H1 (cell line): ENCODE data around the gene EHHADH. TPM values are rescaled to one million over a fixed set of nuclear protein-coding genes. Genes with fewer than 3 reads are reported as not detected.
A peak's percentile ranks its signal among the peaks of the same experiment; 100 is the strongest.

Experiments used
- CTCF ChIA-PET: fragments of 300-600 bp; sonication (Branson Sonifier 250); formaldehyde crosslinking; loops from one replicate; lab custom pipeline; 2021; ENCODE audit not compliant: partially characterized antibody; lab: Charles Lee
- POLR2A ChIA-PET: fragments of 300-600 bp; sonication (Branson Sonifier 250); formaldehyde crosslinking; loops from one replicate; lab custom pipeline; 2021; ENCODE audit warnings: inconsistent platforms; ENCODE audit not compliant: partially characterized antibody; lab: Charles Lee
- DNase-seq, 2 experiments: peaks; one replicate each; pipeline versions ENCODE4 v3.0.0 to v3.0.0-alpha.2; 2010 to 2022; ENCODE audit warnings: low spot score in 2 of 2, low read depth in 1 of 2, mixed read lengths in 1 of 2
- FAIRE-seq: peaks from 2 replicates; lab custom pipeline; 2011; peaks lifted over from hg19 to GRCh38; lab: Jason Lieb, UNC
- H2AFZ ChIP-seq: 2 replicates; pipeline ENCODE4 v1.8.1; 2012; ENCODE audit warnings: low read length, inconsistent platforms
- H2AK5ac ChIP-seq: 2 replicates; pipeline ENCODE4 v1.6.1; 2013; ENCODE audit warnings: low read depth, low read length
- H2BK120ac ChIP-seq: replicated peaks from 2 replicates; pipeline ENCODE3; 2013; ENCODE audit warnings: low read depth, low read length, inconsistent platforms
- H2BK12ac ChIP-seq: 2 replicates; pipeline ENCODE4 v1.6.1; 2013; ENCODE audit warnings: low read depth, low read length
- H2BK15ac ChIP-seq: 2 replicates; pipeline ENCODE4 v1.6.1; 2013; ENCODE audit warnings: low read length
- H2BK20ac ChIP-seq: 2 replicates; pipeline ENCODE4 v1.6.1; 2013; ENCODE audit warnings: low read length
- H2BK5ac ChIP-seq: 2 replicates; pipeline ENCODE4 v1.6.1; 2013; ENCODE audit warnings: low read depth, low read length
- H3K14ac ChIP-seq: 2 replicates; pipeline ENCODE4 v1.6.1; 2013; ENCODE audit warnings: inconsistent platforms; ENCODE audit not compliant: insufficient read length
- H3K18ac ChIP-seq: 2 replicates; pipeline ENCODE4 v1.6.1; 2013; ENCODE audit warnings: low read length; ENCODE audit errors: extremely low read depth
- H3K23ac ChIP-seq: 2 replicates; pipeline ENCODE4 v1.6.1; 2013; ENCODE audit warnings: inconsistent platforms; ENCODE audit not compliant: insufficient read length
- H3K23me2 ChIP-seq: 2 replicates; pipeline ENCODE4 v1.6.1; 2013; ENCODE audit warnings: low read depth, low read length
- H3K27ac ChIP-seq: 2 replicates; pipeline ENCODE4 v1.6.1; 2011; ENCODE audit warnings: low read depth, low read length, inconsistent platforms
- H3K27me3 ChIP-seq, 4 experiments: replicated peaks in 1 of 4; 1 replicate in 1 of 4; 2 replicates in 3 of 4; pipeline versions ENCODE4 v1.6.1 to v1.8.1; 2011 to 2013; ENCODE audit warnings: low read length in 3 of 4, mild to moderate bottlenecking in 3 of 4, inconsistent platforms in 2 of 4, mixed read lengths in 2 of 4, moderate library complexity in 1 of 4; ENCODE audit not compliant: control insufficient read depth in 3 of 4, insufficient read depth in 3 of 4; ENCODE audit errors: extremely low read depth in 1 of 4
- H3K36me3 ChIP-seq, 4 experiments: 2 replicates each; pipeline versions ENCODE4 v1.6.1 to v1.8.1; 2011 to 2013; ENCODE audit warnings: mild to moderate bottlenecking in 4 of 4, low read length in 3 of 4, moderate library complexity in 2 of 4, control low read depth in 1 of 4, inconsistent platforms in 1 of 4; ENCODE audit not compliant: insufficient read depth in 4 of 4, control insufficient read depth in 2 of 4
- H3K4ac ChIP-seq: replicated peaks from 2 replicates; pipeline ENCODE3; 2013; ENCODE audit warnings: low read length, low read depth, mixed read lengths, inconsistent platforms; ENCODE audit not compliant: insufficient read length
- H3K4me1 ChIP-seq, 4 experiments: replicated peaks in 1 of 4; 1 replicate in 1 of 4; 2 replicates in 3 of 4; pipeline versions ENCODE4 v1.6.1 to v1.8.1; 2011 to 2013; ENCODE audit warnings: low read length in 3 of 4, inconsistent platforms in 2 of 4, mixed read lengths in 1 of 4; ENCODE audit not compliant: insufficient read depth in 4 of 4, control insufficient read depth in 3 of 4
- H3K4me2 ChIP-seq, 2 experiments: 2 replicates each; pipeline versions ENCODE4 v1.6.1 to v1.8.1; 2011 to 2013; ENCODE audit warnings: low read depth in 2 of 2, low read length in 2 of 2, control low read depth in 1 of 2, inconsistent platforms in 1 of 2, mild to moderate bottlenecking in 1 of 2; ENCODE audit not compliant: insufficient read depth in 1 of 2
- H3K4me3 ChIP-seq, 4 experiments: fragments of 200-600, 300-600 bp in 1 of 4; sonication (generic), shearing (Covaris generic), sonication (Bioruptor Twin) in 1 of 4; 2 replicates each; pipeline versions ENCODE4 v1.5.1 to v1.8.1; 2011 to 2016; ENCODE audit warnings: low read length in 4 of 4, low read depth in 3 of 4, control low read depth in 2 of 4, inconsistent platforms in 2 of 4, mild to moderate bottlenecking in 2 of 4, mixed read lengths in 1 of 4, moderate library complexity in 1 of 4; ENCODE audit not compliant: insufficient read depth in 2 of 4; ENCODE audit errors: extremely low read depth in 1 of 4
- H3K56ac ChIP-seq: replicated peaks from 2 replicates; pipeline ENCODE3; 2013; ENCODE audit warnings: low read depth, mild to moderate bottlenecking, mixed read lengths, low read length, inconsistent platforms; ENCODE audit not compliant: insufficient read length
- H3K79me1 ChIP-seq: 2 replicates; pipeline ENCODE4 v1.6.1; 2013; ENCODE audit warnings: low read depth, low read length, control low read depth
- H3K79me2 ChIP-seq, 2 experiments: 2 replicates each; pipeline versions ENCODE4 v1.6.1 to v1.8.1; 2012 to 2013; ENCODE audit warnings: low read length in 2 of 2, mild to moderate bottlenecking in 2 of 2, inconsistent platforms in 1 of 2; ENCODE audit not compliant: insufficient read depth in 2 of 2, control insufficient read depth in 1 of 2
- H3K9ac ChIP-seq, 4 experiments: replicated peaks in 1 of 4; 1 replicate in 1 of 4; 2 replicates in 3 of 4; pipeline versions ENCODE4 v1.6.1 to v1.8.1; 2011 to 2013; ENCODE audit warnings: low read depth in 3 of 4, low read length in 3 of 4, control low read depth in 2 of 4, mild to moderate bottlenecking in 2 of 4, moderate library complexity in 2 of 4, inconsistent platforms in 1 of 4; ENCODE audit errors: extremely low read depth in 1 of 4
- H3K9me3 ChIP-seq, 2 experiments: 2 replicates each; pipeline versions ENCODE4 v1.6.1 to v1.8.1; 2012 to 2013; ENCODE audit warnings: mild to moderate bottlenecking in 2 of 2, moderate library complexity in 2 of 2, control low read depth in 1 of 2, inconsistent platforms in 1 of 2, low read depth in 1 of 2, low read length in 1 of 2, mixed read lengths in 1 of 2; ENCODE audit not compliant: insufficient read depth in 2 of 2
- H4K20me1 ChIP-seq, 2 experiments: replicated peaks in 1 of 2; 2 replicates each; pipeline versions ENCODE3 to v1.8.1; 2011 to 2013; ENCODE audit warnings: inconsistent platforms in 2 of 2, low read length in 2 of 2, mild to moderate bottlenecking in 1 of 2; ENCODE audit not compliant: insufficient read depth in 2 of 2, control insufficient read depth in 1 of 2
- H4K5ac ChIP-seq: 2 replicates; pipeline ENCODE4 v1.6.1; 2013; ENCODE audit warnings: low read length, low read depth, mixed read lengths, inconsistent platforms; ENCODE audit not compliant: insufficient read length
- H4K8ac ChIP-seq: 2 replicates; pipeline ENCODE4 v1.8.0; 2013; ENCODE audit warnings: mild to moderate bottlenecking, moderate library complexity, low read length, inconsistent platforms; ENCODE audit not compliant: insufficient read depth; ENCODE audit errors: extremely low read depth
- H4K91ac ChIP-seq: replicated peaks from 2 replicates; pipeline ENCODE3; 2013; ENCODE audit warnings: low read length, mixed read lengths, inconsistent platforms; ENCODE audit not compliant: insufficient read length
- ASH2L ChIP-seq: fragments of 200-600, 300-600 bp; sonication (generic); IDR thresholded peaks from one replicate; pipeline ENCODE4 v1.7.1; 2017; ENCODE audit warnings: low read length
- CBX8 ChIP-seq: fragments of 300-800, 300-1000 bp; sonication (generic); IDR thresholded peaks from 2 replicates; pipeline ENCODE4 v1.7.1; 2016; ENCODE audit warnings: low read depth, low read length, borderline replicate concordance
- EGR1 ChIP-seq: IDR thresholded peaks from 2 replicates; pipeline ENCODE4 v1.6.1; 2011; ENCODE audit warnings: low read depth, low read length, borderline replicate concordance
- JUN ChIP-seq: IDR thresholded peaks from 2 replicates; pipeline ENCODE4 v1.6.1; 2011; ENCODE audit warnings: low read depth, mild to moderate bottlenecking, improper control_type of control experiment, low read length
- RAD21 ChIP-seq, 2 experiments: IDR thresholded peaks in 1 of 2; conservative IDR thresholded peaks in 1 of 2; 2 replicates each; pipeline ENCODE4 v1.6.1; 2011; ENCODE audit warnings: low read depth in 2 of 2, low read length in 2 of 2, improper control_type of control experiment in 1 of 2, inconsistent platforms in 1 of 2, mild to moderate bottlenecking in 1 of 2, moderate library complexity in 1 of 2
- RBBP5 ChIP-seq: IDR thresholded peaks from 2 replicates; pipeline ENCODE4 v1.7.1; 2012; ENCODE audit warnings: low read depth, mild to moderate bottlenecking, inconsistent platforms, low read length, moderate library complexity, borderline replicate concordance
- TAF1 ChIP-seq: IDR thresholded peaks from 2 replicates; pipeline ENCODE4 v1.6.1; 2011; ENCODE audit warnings: mild to moderate bottlenecking, low read depth, low read length
- TBP ChIP-seq: IDR thresholded peaks from 2 replicates; pipeline ENCODE4 v1.6.1; 2011; ENCODE audit warnings: low read depth, low read length, improper control_type of control experiment
- WGBS, 2 experiments: shearing (Covaris generic) in 1 of 2; methylation state at CpG; one replicate each; pipeline versions ENCODE4 v1.1.6 to v1.1.7; 2013 to 2015; ENCODE audit warnings: low lambda C conversion rate in 2 of 2, mixed read lengths in 2 of 2, inconsistent platforms in 1 of 2, low coverage in 1 of 2, missing lambda C conversion rate in 1 of 2; ENCODE audit not compliant: insufficient replicate concordance in 2 of 2, insufficient coverage in 1 of 2, insufficient read length in 1 of 2; ENCODE audit errors: extremely low coverage in 1 of 2, missing lambda C conversion rate in 1 of 2; 5-methylcytosine and 5-hydroxymethylcytosine counted together
- polyA plus RNA-seq, 7 experiments: library from polyadenylated mRNA; depleted of rRNA in 3 of 7; stranded (reverse) in 5 of 7; unstranded in 2 of 7; fragments of >200 nt in 5 of 7; fragments of 200-250 nt in 2 of 7; gene quantifications; 1 replicate in 5 of 7; 2 replicates in 1 of 7; 4 replicates in 1 of 7; pipeline versions ENCODE4 v1.2.1 to v1.2.3, GENCODE V29; 2011 to 2013; ENCODE audit warnings: missing spikeins in 2 of 7, mixed read lengths in 2 of 7
- total RNA-seq: library from RNA; stranded (reverse); fragmentation: NEBNext Ultra II Directional; extraction: Animal tissue kit (Norgen Biotek cat#: 25700); gene quantifications from 2 replicates; pipeline ENCODE4 v1.2.1, GENCODE V29; 2021
- TF ChIP-seq, protein P1 (sequence below): IDR thresholded peaks from 2 replicates; pipeline ENCODE4 v1.6.1; 2012; ENCODE audit warnings: low read length, inconsistent platforms

Gene EHHADH
- total and polyA plus RNA-seq, 2 of the 8 experiments (the other 6 are each of a cell fraction or from before 2014, with no cell fraction given), result 1.4 to 3.5 TPM

- H2BK20ac ChIP-seq, result 0 out of 2 replicates have a peak overlapping the region, but pooled peaks have one; percentile 62
- H4K8ac ChIP-seq, result peak overlapping the region; percentile 88; the same call in 1 of the 2 replicates
- H2BK12ac ChIP-seq, result peak overlapping the region; percentile 89; the same call in 1 of the 2 replicates
- H2AK5ac ChIP-seq, result no peak overlapping the region
- no peaks in the 10 kb centered on the region for H3K79me1 ChIP-seq
- no peak overlapping the region for H2BK120ac ChIP-seq
- DNase-seq, result peak in 1 of 2 experiments; percentile 66
- H3K4ac ChIP-seq, result no peak overlapping the region
- H3K27ac ChIP-seq, result peak overlapping the region; percentile 65
- ChIA-PET CTCF (interaction anchor here (0.8 to 5.1 kb wide), 27 partner anchors 9 to 308 kb away, joined by 3 to 49 read pairs (median 5); no protein-coding TSS in a partner anchor), POLR2A (interaction anchor here (1.0 to 1.5 kb wide), 4 partner anchors 10 to 105 kb away, joined by 3 to 7 read pairs (median 4); no protein-coding TSS in a partner anchor)
- no peaks in the 10 kb centered on the region for H3K36me3 ChIP-seq
- H3K23ac ChIP-seq, result no peak overlapping the region
- no peaks in the 10 kb centered on the region for H3K27me3 ChIP-seq
- peak overlapping the region; percentile 6 for H3K14ac ChIP-seq
- H4K91ac ChIP-seq, result peak overlapping the region; percentile 50
- peak overlapping the region; percentile 49 to 61 for H3K4me2 ChIP-seq
- no peaks in the 10 kb centered on the region for H3K79me2 ChIP-seq
- peak overlapping the region in 2 of 4 experiments; percentile 35 to 45; a peak in 2 of 7 replicates for H3K9ac ChIP-seq
- peak overlapping the region; percentile 90 for H3K18ac ChIP-seq
- peak overlapping the region; percentile 100 for H2AFZ ChIP-seq
- H3K9me3 ChIP-seq, result no peaks in the 10 kb centered on the region
- peak overlapping the region; percentile 82 for H4K5ac ChIP-seq
- 0 out of 2 replicates have a peak, but pooled peaks cover 3% of the 10 kb centered on the region for H3K23me2 ChIP-seq
- no peak overlapping the region for H3K56ac ChIP-seq
- peak overlapping the region; percentile 90; the same call in 1 of the 2 replicates for H2BK15ac ChIP-seq
- peak overlapping the region; percentile 88; the same call in 1 of the 2 replicates for H2BK5ac ChIP-seq
- FAIRE-seq, result no peak
- peak overlapping the region in 1 of 4 experiments; percentile 27; a peak in 2 of 8 replicates for H3K4me3 ChIP-seq
- H3K4me1 ChIP-seq, result peaks cover 3 to 16% (median 7%) of the 10 kb centered on the region in 4 experiments; a peak in 6 of 7 replicates
- H4K20me1 ChIP-seq, result no peaks in the 10 kb centered on the region
- WGBS, 2 experiments, result 52% methylated on average over 13 of the region's 15 CpGs; no CpG with 5 or more reads in 1 of the 2 experiments
- no peak for TF ChIP-seq JUN
- 0 out of 2 replicates have a peak, but pooled peaks have one; percentile 25 for TF ChIP-seq TAF1
- TF ChIP-seq RAD21 (IDR thresholded peaks at IDR 0.05 in 1 of 2, conservative IDR thresholded peaks at IDR 0.05 in 1 of 2; ENCODE audit: low read depth in 2 of 2, low read length in 2 of 2), result 0 out of 4 replicates have a peak, but pooled peaks of 1 of the 2 experiments have one; percentile 4
- TF ChIP-seq RBBP5, result peak; percentile 13; the same call in 1 of the 2 replicates
- TF ChIP-seq EGR1, result no peak
- TF ChIP-seq TBP, result 0 out of 2 replicates have a peak, but pooled peaks have one; percentile 19
- TF ChIP-seq CBX8, result no peak
- peak; percentile 50 for TF ChIP-seq ASH2L
- TF ChIP-seq, protein P1, sequence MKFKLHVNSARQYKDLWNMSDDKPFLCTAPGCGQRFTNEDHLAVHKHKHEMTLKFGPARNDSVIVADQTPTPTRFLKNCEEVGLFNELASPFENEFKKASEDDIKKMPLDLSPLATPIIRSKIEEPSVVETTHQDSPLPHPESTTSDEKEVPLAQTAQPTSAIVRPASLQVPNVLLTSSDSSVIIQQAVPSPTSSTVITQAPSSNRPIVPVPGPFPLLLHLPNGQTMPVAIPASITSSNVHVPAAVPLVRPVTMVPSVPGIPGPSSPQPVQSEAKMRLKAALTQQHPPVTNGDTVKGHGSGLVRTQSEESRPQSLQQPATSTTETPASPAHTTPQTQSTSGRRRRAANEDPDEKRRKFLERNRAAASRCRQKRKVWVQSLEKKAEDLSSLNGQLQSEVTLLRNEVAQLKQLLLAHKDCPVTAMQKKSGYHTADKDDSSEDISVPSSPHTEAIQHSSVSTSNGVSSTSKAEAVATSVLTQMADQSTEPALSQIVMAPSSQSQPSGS, result no peak
Measured at GRCh38 chr3:185175370-185175987, 78.4 kb downstream of the EHHADH start.
